ENCODE data around the gene ARID3C.

The ARID3C gene

GRCh38 chr9:34610434-34611206, 18.2 kb downstream of the ARID3C start:
- no peak for TF ChIP-seq GATA1 (IDR thresholded peaks at IDR 0.05; ENCODE audit: low read depth, low read length)
- TF ChIP-seq POLR2A (IDR thresholded peaks at IDR 0.05; ENCODE audit: low read length): no peak
- no peak for DNase-seq

- no peak for DNase-seq
Observed at GRCh38 chr9:34607331-34607730, 21.5 kb downstream of the ARID3C start.

GRCh38 chr9:34606905-34607304, 22.0 kb downstream of the ARID3C start:
- TF ChIP-seq POLR2A (IDR thresholded peaks at IDR 0.05; ENCODE audit: low read length): no peak
- no peak for DNase-seq

More at GRCh38 chr9:34607331-34607730, 21.5 kb downstream of the ARID3C start:
- TF ChIP-seq POLR2A (IDR thresholded peaks at IDR 0.05; ENCODE audit: low read length): no peak
- no peak for TF ChIP-seq GATA1 (IDR thresholded peaks at IDR 0.05; ENCODE audit: low read depth, low read length)

GRCh38 chr9:34606190-34606589, 22.7 kb downstream of the ARID3C start:
- TF ChIP-seq GATA1 (IDR thresholded peaks at IDR 0.05; ENCODE audit: low read depth, low read length): no peak
- no peak for TF ChIP-seq POLR2A (IDR thresholded peaks at IDR 0.05; ENCODE audit: low read length)
- no peak for DNase-seq

- DNase-seq: peak; percentile 71 to 84
- TF ChIP-seq GATA1 (IDR thresholded peaks at IDR 0.05; ENCODE audit: low read depth, low read length): no peak
Observed at GRCh38 chr9:34603610-34604231, 25.1 kb downstream of the ARID3C start.

- no peak for TF ChIP-seq GATA1 (IDR thresholded peaks at IDR 0.05; ENCODE audit: low read depth, low read length)
- TF ChIP-seq POLR2A (IDR thresholded peaks at IDR 0.05; ENCODE audit: low read length): no peak
- DNase-seq: no peak
Observed at GRCh38 chr9:34601937-34602573, 26.8 kb downstream of the ARID3C start.

- TF ChIP-seq POLR2A (IDR thresholded peaks at IDR 0.05; ENCODE audit: low read length): no peak
- no peak for TF ChIP-seq GATA1 (IDR thresholded peaks at IDR 0.05; ENCODE audit: low read depth, low read length)
- DNase-seq: no peak
Observed at GRCh38 chr9:34600908-34601307, 28.0 kb downstream of the ARID3C start.

GRCh38 chr9:34599546-34599945, 29.3 kb downstream of the ARID3C start:
- TF ChIP-seq GATA1 (IDR thresholded peaks at IDR 0.05; ENCODE audit: low read depth, low read length) (no peak), POLR2A (IDR thresholded peaks at IDR 0.05; ENCODE audit: low read length) (no peak)
- no peak for DNase-seq

- no peak for TF ChIP-seq GATA1 (IDR thresholded peaks at IDR 0.05; ENCODE audit: low read depth, low read length)
- no peak for TF ChIP-seq POLR2A (IDR thresholded peaks at IDR 0.05; ENCODE audit: low read length)
Observed at GRCh38 chr9:34594177-34594576, 34.7 kb downstream of the ARID3C start.

GRCh38 chr9:34592895-34593601, 35.8 kb downstream of the ARID3C start:
- no peak for DNase-seq
- TF ChIP-seq POLR2A (IDR thresholded peaks at IDR 0.05; ENCODE audit: low read length) (no peak), GATA1 (IDR thresholded peaks at IDR 0.05; ENCODE audit: low read depth, low read length) (no peak)

More at GRCh38 chr9:34594177-34594576, 34.7 kb downstream of the ARID3C start:
- no peak for DNase-seq

GRCh38 chr9:34591917-34592866, 36.7 kb downstream of the ARID3C start:
- DNase-seq: no peak
- TF ChIP-seq POLR2A (IDR thresholded peaks at IDR 0.05; ENCODE audit: low read length) (no peak), GATA1 (IDR thresholded peaks at IDR 0.05; ENCODE audit: low read depth, low read length) (no peak)

- DNase-seq: peak; percentile 71 to 85
- TF ChIP-seq GATA1 (IDR thresholded peaks at IDR 0.05; ENCODE audit: low read depth, low read length): no peak
- no peak for TF ChIP-seq POLR2A (IDR thresholded peaks at IDR 0.05; ENCODE audit: low read length)
Observed at GRCh38 chr9:34591248-34591916, 37.5 kb downstream of the ARID3C start.
